GM12878 (cell line): Measurements from ENCODE around the gene C20orf96. TPM values are rescaled to one million over a fixed set of nuclear protein-coding genes. Genes with fewer than 3 reads are reported as not detected.

Experiments used
- BACH1 ChIP-seq: fragments of 450-650 bp; IDR thresholded peaks from 2 replicates; pipeline ENCODE4 v1.6.1; 2017; ENCODE audit warnings: mild to moderate bottlenecking, borderline replicate concordance
- CBFB ChIP-seq: IDR thresholded peaks from 2 replicates; pipeline ENCODE4 v1.6.1; 2016; ENCODE audit warnings: antibody characterized with exemption, low read depth
- CBX5 ChIP-seq: sonication (generic); IDR thresholded peaks from 2 replicates; pipeline ENCODE4 v1.6.1; 2016; ENCODE audit warnings: low read depth, moderate library complexity, mild to moderate bottlenecking, inconsistent platforms
- MAX ChIP-seq: IDR thresholded peaks from 2 replicates; pipeline ENCODE4 v1.6.1; 2012; ENCODE audit warnings: low read depth, low read length, improper control_type of control experiment
- MEF2B ChIP-seq: fragments of 450-650 bp; IDR thresholded peaks from 2 replicates; pipeline ENCODE4 v1.6.1; 2018; ENCODE audit warnings: mild to moderate bottlenecking, moderate library complexity; ENCODE audit not compliant: partially characterized antibody, poor library complexity, severe bottlenecking
- MYB ChIP-seq: fragments of 150-350 bp; IDR thresholded peaks from 2 replicates; pipeline ENCODE4 v1.6.1; 2014; ENCODE audit warnings: mild to moderate bottlenecking, low read depth, low read length, borderline replicate concordance
- POLR2A ChIP-seq: IDR thresholded peaks from 2 replicates; pipeline ENCODE4 v1.6.1; 2011; ENCODE audit warnings: low read depth, mild to moderate bottlenecking, low read length
- SIN3A ChIP-seq: IDR thresholded peaks from 2 replicates; pipeline ENCODE4 v1.6.1; 2012; ENCODE audit warnings: low read depth, low read length, improper control_type of control experiment
- SRF ChIP-seq, 2 experiments: IDR thresholded peaks; 2 replicates each; pipeline ENCODE4 v1.6.1; 2011; ENCODE audit warnings: low read depth in 2 of 2, low read length in 2 of 2, mild to moderate bottlenecking in 1 of 2, moderate library complexity in 1 of 2
- YY1 ChIP-seq: IDR thresholded peaks from 2 replicates; pipeline ENCODE4 v1.6.1; 2011; ENCODE audit warnings: low read depth, mild to moderate bottlenecking, low read length
- ZNF274 ChIP-seq: IDR thresholded peaks from one replicate; pipeline ENCODE4 v1.8.0; 2011; ENCODE audit not compliant: insufficient read length, insufficient read depth
- polyA plus RNA-seq, 11 experiments: library from polyadenylated mRNA; depleted of rRNA in 4 of 11; unstranded in 6 of 11; stranded (reverse) in 5 of 11; fragments of >200 nt; fragmentation: Nextera tagmentation in 4 of 11; fragmentation: Illumina TruSeq in 1 of 11; extraction: Ambion mirVana in 4 of 11; extraction: Trizol in 1 of 11; gene quantifications; 1 replicate in 1 of 11; 2 replicates in 10 of 11; pipeline versions ENCODE4 v1.2.1 to v1.2.3, GENCODE V29; 2011 to 2016; ENCODE audit warnings: inconsistent platforms in 2 of 11, missing spikeins in 2 of 11, low read depth in 1 of 11
- total RNA-seq, 4 experiments: library from RNA; depleted of rRNA in 3 of 4; stranded (reverse); fragments of >200 nt in 3 of 4; fragmentation: Illumina TruSeq in 1 of 4; extraction: Trizol in 1 of 4; gene quantifications; 2 replicates each; pipeline versions ENCODE4 v1.2.1 to v1.2.3, GENCODE V29; 2013 to 2021
- TF ChIP-seq, protein P1 (sequence below): IDR thresholded peaks from 2 replicates; pipeline ENCODE4 v1.6.1; 2012; ENCODE audit warnings: low read depth, low read length, improper control_type of control experiment
- TF ChIP-seq, protein P2 (sequence below): fragments of 450-650 bp; IDR thresholded peaks from 2 replicates; pipeline ENCODE4 v1.6.1; 2017; ENCODE audit warnings: mild to moderate bottlenecking, moderate library complexity

C20orf96 gene
- total and polyA plus RNA-seq, 10 of the 15 experiments (the other 5 are each of a cell fraction or from before 2014, with no cell fraction given), result 1.4 to 8.6 (median 5.9) TPM

DNA sequence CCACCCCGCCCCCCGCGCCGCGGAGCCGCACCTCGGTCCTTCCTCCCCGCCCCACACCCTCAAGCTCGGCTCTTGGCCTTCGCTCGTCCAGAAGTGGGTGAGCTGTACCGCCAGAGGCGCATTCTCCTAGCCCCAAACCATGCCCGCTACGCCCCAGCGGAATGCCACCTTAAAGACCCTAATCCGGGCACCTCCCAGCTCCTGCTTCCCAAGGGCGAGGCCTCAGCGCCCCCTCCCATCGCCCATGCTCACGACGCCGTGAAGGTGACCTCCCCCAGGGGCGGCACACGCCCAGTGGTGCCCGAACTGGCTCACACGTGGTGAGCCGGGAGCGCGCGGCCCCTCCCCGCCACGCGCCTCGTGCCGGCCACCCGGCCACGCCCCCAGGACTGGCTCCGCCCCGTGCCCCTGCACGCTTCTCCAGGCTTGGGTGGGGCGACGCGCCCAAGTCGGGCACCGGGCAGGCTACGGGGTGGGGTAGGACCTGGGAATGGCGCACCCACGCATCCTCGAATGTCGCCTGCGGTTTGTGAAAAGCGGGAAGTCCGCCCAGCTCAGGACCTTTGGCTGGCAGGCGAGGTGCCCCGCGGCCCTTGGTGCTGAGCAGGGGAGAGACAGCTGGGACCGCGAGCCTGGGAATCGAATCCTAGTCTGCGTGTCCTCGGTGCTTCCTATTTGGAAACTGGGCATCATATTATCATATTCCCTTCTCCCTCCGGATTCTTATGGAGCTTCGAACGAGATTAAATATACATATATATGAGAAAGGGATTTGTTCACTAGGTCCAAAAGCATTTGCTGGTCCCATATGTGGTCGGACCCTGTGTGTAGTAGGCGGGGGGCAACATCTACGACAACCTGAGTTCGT is 33.9 kb upstream of the C20orf96 start (continued):
- TF ChIP-seq SIN3A (peak; percentile 79; the same call in 1 of the 2 replicates), CBX5 (no peak), CBFB (no peak), MAX (peak; percentile 95), SRF (IDR thresholded peaks at IDR 0.05; ENCODE audit: low read depth in 2 of 2, low read length in 2 of 2) (no peak), MYB (no peak), POLR2A (peak; percentile 84), MEF2B (peak; percentile 38), ZNF274 (no peak), YY1 (peak; percentile 3; the same call in 1 of the 2 replicates), BACH1 (peak; percentile 75)
- TF ChIP-seq, protein P1, sequence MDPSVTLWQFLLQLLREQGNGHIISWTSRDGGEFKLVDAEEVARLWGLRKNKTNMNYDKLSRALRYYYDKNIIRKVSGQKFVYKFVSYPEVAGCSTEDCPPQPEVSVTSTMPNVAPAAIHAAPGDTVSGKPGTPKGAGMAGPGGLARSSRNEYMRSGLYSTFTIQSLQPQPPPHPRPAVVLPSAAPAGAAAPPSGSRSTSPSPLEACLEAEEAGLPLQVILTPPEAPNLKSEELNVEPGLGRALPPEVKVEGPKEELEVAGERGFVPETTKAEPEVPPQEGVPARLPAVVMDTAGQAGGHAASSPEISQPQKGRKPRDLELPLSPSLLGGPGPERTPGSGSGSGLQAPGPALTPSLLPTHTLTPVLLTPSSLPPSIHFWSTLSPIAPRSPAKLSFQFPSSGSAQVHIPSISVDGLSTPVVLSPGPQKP, result no peak
- TF ChIP-seq, protein P2, sequence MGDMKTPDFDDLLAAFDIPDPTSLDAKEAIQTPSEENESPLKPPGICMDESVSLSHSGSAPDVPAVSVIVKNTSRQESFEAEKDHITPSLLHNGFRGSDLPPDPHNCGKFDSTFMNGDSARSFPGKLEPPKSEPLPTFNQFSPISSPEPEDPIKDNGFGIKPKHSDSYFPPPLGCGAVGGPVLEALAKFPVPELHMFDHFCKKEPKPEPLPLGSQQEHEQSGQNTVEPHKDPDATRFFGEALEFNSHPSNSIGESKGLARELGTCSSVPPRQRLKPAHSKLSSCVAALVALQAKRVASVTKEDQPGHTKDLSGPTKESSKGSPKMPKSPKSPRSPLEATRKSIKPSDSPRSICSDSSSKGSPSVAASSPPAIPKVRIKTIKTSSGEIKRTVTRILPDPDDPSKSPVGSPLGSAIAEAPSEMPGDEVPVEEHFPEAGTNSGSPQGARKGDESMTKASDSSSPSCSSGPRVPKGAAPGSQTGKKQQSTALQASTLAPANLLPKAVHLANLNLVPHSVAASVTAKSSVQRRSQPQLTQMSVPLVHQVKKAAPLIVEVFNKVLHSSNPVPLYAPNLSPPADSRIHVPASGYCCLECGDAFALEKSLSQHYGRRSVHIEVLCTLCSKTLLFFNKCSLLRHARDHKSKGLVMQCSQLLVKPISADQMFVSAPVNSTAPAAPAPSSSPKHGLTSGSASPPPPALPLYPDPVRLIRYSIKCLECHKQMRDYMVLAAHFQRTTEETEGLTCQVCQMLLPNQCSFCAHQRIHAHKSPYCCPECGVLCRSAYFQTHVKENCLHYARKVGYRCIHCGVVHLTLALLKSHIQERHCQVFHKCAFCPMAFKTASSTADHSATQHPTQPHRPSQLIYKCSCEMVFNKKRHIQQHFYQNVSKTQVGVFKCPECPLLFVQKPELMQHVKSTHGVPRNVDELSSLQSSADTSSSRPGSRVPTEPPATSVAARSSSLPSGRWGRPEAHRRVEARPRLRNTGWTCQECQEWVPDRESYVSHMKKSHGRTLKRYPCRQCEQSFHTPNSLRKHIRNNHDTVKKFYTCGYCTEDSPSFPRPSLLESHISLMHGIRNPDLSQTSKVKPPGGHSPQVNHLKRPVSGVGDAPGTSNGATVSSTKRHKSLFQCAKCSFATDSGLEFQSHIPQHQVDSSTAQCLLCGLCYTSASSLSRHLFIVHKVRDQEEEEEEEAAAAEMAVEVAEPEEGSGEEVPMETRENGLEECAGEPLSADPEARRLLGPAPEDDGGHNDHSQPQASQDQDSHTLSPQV, result no peak
